ENCODE measurements around the gene STARD10. TPM values are rescaled to one million over a fixed set of nuclear protein-coding genes. Genes with fewer than 3 reads are reported as not detected.
"Not testable (repeated sequence)": the region's sequence is repeated elsewhere in the genome, so short reads cannot be mapped to it uniquely, and the experiment has no call there.

The STARD10 gene, protein sequence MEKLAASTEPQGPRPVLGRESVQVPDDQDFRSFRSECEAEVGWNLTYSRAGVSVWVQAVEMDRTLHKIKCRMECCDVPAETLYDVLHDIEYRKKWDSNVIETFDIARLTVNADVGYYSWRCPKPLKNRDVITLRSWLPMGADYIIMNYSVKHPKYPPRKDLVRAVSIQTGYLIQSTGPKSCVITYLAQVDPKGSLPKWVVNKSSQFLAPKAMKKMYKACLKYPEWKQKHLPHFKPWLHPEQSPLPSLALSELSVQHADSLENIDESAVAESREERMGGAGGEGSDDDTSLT
- total RNA-seq: 41.8 and 108 TPM in 2 replicates

DNA sequence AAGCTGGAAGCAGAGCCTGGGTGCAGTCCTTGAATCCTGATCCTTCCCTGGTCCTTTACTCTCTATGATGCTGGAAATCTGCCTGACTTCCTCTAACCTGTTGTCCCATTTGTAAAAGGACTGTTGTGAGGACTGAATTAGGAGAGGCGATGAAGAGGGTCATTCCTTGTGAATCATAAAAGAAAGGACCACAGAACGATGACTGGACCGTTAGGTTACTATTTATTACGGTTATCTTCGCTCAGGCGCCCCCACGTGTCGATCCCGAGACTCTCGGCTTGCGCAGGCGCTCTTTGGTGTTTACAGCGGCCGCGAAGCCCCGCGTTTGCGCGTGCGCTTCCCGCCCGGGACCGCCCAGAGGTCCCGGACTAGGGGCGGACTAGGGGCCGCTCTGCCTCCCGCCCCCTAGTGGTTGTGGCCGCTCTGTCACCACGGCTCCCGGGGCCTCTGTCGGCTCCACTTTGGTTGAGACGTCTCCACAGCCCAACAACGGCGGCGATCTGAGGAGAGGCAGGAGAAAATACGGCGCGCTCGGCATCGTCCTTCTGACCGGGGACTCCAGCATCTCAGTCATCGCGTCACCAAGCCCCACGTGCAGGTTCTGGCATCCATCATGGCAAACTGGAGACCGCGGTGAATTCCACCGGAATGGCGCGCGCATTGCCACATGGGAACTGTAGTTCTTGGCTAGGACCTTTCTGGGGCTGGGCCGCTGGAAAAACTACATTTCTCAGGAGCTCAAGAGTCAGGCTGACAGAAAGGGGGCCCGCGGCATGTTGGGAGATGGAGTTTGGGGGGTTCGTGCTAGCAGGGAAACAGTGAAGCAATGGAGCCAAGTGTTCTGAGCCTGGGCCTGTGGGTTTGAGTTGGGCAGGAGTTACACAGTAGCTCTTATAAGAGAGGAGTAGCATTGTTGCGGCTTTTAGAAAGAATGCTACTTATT, at the start of gene STARD10:
TSS of gene STARD10 (minus strand) at position 623 of the 943 bp plus-strand sequence. CDS start 12,866 bp downstream, outside the sequence.
- peak; percentile 86 for DNase-seq (ENCODE audit: low read depth)

DNA sequence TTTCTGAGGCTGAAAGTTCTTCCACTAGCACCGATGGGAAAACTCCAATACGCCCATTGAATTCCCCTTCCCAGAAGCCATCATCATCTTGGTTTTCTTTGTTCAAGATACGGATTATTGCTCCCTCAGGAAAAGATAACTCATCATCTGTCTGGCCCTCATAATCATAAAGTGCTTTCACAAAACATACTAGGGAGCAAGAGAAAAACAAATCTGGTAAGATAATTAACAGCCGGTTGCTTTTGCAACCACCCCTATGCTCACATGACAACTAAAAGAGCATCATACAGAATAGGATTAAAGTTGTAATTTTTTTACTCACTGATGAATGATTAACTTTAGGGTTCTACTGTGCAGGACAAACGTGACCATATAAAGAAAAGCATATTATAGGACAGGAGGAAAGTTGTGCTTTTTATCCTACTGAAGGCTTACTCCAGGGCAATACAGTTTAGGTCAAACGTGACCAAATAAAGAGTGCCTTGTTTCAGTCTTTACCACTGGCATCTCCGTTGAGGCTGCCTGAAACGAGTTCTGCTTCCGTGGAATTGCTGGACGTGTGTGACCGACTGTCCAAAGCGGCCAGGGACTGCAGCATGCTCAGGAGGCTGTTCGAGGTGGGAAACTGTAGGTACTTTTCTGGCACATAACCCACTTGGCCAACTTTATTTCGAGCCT, 48.9 kb upstream of the STARD10 start:
- no peak for DNase-seq (ENCODE audit: low read depth)

DNA sequence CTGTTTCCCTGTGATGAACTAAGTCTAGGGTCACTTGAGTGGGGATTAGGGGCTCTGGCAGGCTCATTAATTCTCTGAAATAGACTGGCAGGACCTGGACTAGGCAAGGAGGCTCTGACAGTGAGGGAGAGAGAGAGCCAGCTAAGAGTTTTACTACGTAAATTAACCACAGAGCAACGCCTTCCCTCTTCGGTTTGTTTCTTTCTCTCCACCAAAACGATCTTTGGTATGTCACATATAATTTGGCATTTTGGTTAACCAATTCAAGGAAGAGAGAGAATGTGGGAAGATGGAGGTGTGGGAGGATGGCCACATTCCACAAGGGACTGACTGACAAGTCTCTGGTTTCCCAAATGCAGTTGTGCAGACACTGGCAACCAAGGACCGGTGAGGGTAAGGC, 48.3 kb upstream of the STARD10 start:
- DNase-seq (ENCODE audit: low read depth): no peak

DNA sequence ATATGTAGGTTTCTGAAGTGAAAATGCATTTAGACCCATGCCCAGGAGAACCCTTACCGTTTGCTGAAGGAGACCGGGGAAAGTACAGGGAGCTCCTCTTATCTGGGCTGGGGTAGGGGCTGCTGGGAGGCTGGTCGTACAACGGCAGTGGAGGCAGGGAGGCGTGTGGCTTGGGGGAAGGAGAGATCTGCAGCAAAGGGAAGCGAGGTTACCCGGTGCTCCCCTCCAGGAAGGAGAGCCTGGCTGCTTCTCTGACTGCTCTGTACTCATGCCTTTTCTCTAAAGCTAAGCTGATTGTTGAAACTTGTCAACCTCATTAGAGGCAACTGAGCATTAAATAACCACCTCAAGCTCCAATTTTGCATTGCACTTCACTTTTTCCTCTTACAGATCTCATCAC, 47.5 kb upstream of the STARD10 start:
- DNase-seq (ENCODE audit: low read depth): no peak

DNA sequence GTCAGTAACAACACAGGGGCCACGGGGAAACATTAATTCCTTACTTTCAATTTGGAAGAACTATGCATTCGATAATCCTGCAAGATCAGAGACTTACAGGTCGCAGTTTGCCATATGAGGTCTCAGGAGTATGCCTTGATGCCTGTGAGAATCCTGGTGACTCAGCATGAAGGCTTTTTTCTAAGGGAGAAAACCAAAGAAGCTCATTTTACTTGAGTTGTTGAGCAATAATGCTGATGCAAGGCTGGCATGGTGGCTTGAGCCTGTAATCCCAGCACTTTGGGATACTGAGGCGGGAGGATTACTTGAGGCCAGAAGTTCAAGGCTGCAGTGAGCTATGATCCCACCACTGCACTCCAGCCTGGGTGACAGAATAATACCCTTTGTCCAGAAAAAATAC, 46.9 kb upstream of the STARD10 start:
- DNase-seq (ENCODE audit: low read depth): peak; percentile 90

DNA sequence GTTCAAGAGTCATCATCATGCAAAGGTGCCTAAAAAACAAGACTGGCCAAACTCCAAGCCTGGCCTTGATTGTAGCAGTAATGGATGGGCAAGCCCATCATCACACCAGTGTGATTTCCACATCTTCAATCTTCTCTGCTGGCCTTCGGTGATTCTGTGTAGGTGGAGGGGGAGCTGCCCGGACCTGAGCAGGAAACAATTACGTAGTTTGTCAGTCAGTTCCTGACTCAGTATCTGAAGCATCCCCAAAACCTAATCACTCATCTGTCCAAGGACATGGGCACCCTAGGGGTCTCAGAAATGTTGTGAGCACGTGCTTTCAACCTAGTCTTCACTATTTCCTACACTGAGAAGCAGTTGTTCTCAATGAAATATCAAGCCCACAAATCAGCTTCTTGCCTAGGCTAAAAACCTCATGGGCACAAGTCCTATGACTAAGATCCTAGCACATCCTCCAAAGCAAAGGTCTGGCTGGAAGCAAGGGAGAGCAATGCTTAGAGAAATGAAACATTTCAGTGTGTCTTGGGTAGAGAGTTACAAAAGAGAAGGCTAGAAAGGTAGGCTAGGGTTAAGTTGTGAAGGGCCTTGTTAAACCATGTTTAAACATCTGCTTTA, 45.0 kb upstream of the STARD10 start:
- no peak for DNase-seq (ENCODE audit: low read depth)

DNA sequence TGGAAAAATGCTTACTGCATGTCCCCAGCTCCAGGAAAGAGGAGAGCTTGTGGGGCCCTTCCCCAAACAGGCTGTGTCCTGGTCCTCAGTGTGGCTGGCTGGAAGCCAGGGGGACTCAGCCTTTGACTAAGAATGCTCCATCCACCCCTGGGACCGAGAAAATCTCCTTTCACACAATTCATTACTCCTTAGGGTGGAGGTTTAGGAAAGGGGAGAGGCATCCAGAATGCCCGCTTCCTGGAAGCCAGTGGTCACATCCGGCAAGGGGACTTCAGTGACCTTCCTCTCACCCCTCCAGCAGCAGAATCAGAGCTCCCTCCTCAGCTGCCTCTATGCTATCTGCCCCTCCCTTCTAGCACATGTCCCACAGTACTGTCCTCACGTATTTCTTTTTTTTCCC, 42.3 kb upstream of the STARD10 start:
- DNase-seq (ENCODE audit: low read depth): no peak

DNA sequence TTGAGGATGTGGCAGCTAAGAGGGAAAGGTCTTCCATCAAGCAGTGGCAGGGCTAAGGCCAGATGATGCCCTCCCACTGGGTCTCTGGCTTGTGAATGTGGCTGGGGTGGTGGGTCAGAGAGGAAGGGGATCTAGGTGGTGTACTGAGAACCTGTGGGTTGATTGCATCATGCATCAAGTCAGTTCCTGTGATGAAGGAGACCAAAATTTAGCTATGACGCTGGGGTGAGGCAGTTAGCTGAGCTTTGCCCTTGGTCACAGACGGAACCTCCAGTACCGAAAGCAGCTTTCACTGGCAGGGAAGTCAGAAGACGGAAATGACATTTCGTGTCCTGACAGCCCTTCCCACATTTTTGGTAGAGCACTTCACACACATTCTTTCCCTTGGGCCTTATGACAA, 41.1 kb upstream of the STARD10 start:
- DNase-seq (ENCODE audit: low read depth): no peak

DNA sequence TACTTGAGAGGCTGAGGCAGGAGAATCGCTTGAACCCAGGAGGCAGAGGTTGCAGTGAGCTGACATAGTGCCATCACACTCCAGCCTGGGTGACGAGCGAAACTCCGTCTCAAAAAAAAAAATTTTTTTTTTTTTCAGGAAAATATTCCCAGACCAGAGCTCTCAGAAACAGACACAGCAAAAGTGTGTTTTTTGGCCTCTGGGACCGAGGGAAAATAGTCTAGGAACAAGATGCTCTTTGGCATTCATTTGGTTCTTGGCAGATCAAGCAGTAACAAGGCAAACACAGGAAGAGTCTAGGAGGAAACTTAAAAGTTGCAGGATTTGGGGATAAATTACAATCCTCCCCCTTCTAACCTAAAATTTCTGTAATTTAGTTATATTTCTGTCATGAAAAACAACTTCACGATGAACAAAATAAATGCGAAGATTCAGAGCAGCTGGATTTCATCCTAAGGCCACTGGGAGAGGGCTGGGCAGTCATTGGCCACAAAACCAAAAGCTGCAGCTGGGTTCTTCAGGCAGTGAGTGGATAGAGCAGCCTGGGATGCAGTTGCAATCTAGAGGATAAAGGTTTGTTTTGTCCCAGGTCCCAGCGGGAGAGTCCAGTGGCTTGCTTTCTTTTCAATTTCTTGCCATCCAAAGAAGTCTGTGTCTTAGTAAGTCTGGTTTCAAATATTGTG, 40.1 kb upstream of the STARD10 start:
- no peak for DNase-seq (ENCODE audit: low read depth)

DNA sequence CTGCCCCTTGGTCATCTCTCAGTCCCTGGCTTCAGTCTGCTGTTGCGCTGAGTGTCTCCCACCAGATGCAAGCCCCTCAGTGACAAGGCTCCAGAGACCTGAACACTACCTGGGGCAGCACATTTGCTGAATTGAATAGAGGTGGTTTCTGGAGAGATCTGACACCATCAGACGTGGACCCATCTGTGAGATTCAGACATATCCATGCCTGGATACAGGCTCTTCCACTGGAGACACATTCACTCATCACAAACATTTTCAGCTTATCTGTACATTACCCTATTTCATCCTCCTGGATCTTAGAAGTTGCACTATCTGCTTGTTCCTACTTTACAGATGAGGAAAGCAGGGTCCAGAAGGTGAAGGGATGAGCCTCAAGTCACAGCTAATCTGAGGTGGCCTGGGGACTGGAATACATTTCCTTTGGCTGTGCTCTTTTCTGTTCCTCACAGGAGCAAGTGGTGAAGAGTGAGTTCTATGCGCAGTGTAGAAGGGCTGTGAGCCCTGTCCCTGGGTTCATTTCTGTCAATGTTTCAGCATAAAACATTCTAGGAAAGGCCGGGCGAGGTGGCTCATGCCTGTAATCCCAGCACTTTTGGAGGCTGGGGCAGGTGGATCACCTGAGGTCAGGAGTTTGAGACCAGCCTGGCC, 39.4 kb upstream of the STARD10 start:
- no peak for DNase-seq (ENCODE audit: low read depth)

DNA sequence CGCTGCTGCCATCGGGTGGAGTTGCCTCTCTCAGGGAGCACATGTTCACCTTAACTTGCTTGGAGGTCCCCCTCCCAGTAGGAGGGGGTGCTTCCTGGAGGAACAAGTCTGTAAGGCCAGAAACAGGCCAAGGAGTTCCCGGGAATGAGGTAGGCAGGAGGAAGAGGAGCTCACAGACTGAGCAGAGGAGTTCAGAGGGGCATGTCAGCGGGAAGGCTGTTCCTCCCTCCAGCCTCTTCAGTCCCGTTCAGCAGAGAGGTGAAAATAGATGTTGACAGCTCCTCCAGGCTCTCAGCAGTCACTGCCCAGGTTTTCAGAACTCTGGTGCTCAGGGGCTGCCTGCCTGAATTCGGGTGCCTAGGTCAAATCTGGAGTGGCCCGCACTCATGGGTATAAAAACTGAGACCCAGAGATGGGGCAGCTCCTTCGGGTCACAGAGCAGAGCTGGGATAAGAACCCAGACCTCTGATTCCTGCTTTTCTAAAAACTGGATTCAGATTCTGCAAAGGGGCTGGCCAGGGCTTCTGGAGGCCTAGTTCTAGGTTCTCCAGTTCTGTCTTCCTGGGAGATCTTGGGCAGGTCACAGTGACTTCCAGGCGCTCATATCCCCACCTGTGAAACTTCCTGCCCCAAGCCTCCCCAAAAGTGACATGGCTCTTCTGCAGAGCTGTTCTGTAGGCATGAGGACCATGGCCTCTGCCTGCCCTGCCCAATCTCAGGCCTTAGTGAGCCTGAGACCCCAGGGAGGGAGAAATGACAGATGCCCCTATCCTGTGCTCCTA, 38.6 kb upstream of the STARD10 start:
- no peak for DNase-seq (ENCODE audit: low read depth)

DNA sequence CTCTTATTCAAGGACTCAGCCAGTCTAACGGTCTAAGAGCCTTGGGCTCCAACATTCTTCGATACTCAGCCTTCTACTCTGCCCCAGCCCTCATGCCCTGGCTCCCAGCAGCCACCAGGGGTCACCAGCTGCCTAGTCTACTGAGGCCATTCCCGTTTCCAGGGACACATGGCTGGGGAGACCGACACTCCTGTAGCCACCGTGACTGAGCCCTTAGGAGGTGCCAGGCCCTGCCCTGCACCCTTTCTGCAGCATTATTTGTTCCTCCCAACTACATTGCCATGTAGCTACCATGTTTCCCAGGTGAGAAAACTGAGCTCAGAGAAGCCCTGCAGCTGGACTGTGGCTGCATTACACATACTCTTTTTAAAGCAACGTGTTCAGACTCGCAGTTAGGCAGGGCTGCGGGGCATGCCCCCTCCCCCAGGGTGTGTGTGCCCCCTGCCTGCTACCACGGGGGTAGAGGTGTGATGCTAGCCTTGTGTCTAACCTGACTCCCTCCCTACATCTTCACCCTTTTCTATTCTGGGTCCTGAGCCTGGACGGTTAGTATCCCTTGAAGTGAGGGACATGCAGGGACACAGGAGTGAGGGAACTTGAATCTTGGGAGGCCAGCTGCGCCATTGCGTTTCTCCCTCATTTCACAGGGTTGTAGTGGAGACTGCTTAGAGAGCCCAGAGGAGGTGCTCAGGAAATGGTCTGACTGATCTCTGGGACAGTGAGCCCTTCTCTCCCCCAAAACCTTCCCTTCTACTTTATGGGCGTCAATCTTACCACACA, 37.9 kb upstream of the STARD10 start:
- DNase-seq (ENCODE audit: low read depth): peak; percentile 52

DNA sequence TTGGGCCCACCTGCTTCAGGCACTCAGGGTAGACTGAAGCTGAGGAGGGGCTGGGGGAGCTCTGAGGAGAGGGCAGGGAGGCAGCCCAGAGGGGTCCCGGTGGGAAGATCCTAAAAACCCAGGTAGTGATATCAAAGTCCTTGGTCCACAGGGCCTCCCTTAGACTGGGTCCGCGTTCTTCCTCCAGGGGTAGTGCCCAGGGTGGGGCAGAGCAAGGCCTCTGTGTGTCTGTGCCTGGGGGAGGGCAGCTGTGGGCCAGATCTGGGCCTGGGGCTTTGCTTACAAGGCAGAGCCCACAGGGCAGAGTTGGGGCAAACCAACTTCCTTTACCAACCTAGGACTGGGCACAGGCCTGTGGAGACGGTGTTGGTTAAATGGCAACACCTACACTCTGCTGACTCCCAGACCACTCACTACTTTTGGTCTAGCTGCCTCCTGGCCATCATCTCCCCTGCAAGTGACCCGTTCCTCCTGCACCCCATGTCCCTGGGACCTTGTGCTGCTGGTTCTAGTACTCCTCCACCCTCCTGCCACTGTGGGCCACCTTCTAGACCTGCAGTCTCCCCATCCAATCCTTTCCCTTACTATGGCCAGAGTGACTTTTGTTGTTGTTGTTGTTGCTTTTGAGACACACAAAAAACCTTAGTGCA, 36.2 kb upstream of the STARD10 start:
- DNase-seq (ENCODE audit: low read depth): no peak

DNA sequence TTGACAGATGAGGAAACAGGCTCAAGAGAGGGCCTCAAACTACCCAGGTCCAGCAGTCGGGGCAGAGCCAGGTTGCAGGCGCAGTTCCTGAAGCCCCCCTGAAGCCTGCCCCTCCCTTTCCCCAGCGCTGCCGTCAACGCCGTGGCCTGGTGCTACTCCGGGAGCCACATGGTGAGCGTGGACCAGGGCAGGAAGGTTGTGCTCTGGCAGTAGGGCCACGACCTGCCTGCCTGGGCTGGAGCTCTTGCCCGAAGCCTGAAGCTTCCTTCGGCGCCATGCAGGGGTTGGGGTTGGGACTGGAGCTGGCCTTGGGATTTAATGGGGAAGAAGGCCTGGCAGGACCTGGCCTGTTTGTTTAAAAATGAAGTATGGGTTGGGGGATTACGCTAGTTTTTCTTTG, 35.3 kb upstream of the STARD10 start:
- DNase-seq (ENCODE audit: low read depth): no peak

DNA sequence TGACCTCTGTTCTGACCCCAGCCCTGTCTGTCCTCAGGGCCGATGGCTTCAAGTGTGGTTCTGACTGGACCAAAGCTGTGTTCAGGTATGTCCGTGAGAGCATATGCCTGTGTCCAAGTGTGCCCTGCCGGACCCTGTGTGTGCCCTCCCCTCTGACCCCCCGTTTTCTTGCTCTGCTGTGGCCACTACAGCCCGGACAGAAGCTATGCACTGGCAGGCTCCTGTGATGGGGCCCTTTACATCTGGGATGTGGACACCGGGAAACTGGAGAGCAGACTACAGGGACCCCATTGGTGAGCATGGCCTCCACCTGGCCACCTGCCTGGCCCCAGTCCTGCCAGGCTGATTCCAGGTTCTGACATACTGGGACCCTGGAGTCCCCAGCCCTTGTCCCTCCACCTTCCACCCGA, 34.9 kb upstream of the STARD10 start:
- no peak for DNase-seq (ENCODE audit: low read depth)

DNA sequence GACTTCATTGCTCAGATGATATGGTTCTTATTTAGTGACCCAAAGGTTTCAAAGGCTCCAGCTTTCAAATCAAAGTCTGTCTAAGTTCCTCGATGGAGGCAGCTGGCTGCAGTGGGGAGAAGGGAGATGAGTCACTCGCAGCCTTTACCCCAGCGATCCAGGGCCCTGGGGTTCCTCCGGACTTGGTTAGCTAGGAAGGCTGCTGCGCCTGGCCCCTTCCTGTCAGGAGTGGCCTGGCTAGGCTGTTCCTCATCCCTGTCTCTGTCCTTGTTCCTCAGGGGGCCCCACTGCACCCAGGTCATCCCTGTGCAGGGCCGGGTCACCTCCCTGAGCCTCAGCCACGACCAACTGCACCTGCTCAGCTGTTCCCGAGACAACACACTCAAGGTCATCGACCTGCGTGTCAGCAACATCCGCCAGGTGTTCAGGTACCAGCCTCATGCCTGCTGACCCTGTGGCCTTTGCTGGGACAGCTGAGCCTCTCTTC, 34.3 kb upstream of the STARD10 start:
- no peak for DNase-seq (ENCODE audit: low read depth)

DNA sequence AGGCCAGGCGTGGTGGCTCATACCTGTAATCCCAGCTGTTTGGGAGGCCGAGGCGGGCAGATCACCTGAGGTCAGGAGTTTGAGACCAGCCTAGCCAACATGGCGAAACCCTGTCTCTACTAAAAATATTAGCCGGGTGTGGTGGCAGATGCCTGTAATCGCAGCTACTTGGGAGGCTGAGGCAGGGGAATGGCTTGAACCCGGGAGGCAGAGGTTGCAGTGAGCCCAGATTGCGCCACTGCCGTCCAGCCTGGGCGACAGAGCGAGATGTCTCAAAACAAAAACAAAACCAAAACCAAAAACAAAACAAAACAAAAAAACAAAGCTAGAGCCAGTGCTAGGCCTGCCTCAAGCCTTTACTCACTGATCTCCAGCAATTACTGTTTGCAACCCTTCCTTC, 33.8 kb upstream of the STARD10 start:
- not testable (repeated sequence) for DNase-seq (ENCODE audit: low read depth)

DNA sequence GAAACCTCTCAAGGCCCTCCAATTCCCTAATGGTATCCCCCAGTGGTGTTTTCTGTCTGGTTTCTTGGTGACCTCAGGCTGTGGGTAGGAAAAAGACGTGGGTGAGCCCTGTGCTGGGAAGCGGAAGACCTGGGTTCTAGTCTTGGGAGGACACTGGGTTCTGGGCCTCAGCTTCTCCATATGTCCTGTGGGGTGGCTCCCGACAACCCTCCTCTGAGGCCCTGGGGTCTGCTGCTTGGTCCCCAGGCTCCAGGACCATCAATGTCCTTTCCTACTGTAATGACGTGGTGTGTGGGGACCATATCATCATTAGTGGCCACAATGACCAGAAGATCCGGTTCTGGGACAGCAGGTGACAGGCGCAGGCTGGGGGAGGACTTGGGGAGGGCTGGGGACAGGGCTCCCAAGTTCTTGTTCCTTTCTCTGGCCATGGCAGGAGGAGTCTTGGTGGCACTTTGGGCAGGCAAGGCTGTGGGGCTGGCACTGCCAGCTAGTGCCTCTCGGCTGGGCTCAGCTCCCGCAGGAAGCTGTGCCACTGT, 33.2 kb upstream of the STARD10 start:
- DNase-seq (ENCODE audit: low read depth): no peak
